Sigmoid colon (tissue), 4 donors: Measurements from ENCODE around the gene EHMT1.

Source experiments
- EP300 ChIP-seq, 4 donors: sonication (generic); formaldehyde crosslinking; IDR thresholded peaks; one replicate each; pipeline ENCODE4 v1.6.1; 2017; ENCODE audit warnings: antibody characterized with exemption in 4 of 4
- POLR2A ChIP-seq, 2 donors: fragments of 450-650 bp; IDR thresholded peaks; one replicate each; pipeline ENCODE4 v1.6.1; 2016; ENCODE audit warnings: antibody characterized with exemption in 2 of 2, mild to moderate bottlenecking in 2 of 2, moderate library complexity in 2 of 2
- POLR2AphosphoS5 ChIP-seq, 4 donors: sonication (generic); formaldehyde crosslinking; IDR thresholded peaks; one replicate each; pipeline ENCODE4 v1.6.1; 2017; ENCODE audit warnings: antibody characterized with exemption in 4 of 4
- TF ChIP-seq, protein P1 (sequence below), 4 experiments: fragments of 450-650 bp in 3 of 4; fragments of 200-600 bp in 1 of 4; IDR thresholded peaks; one replicate each; pipeline ENCODE4 v1.5.1; 2016 to 2019; ENCODE audit warnings: antibody characterized with exemption in 4 of 4, mild to moderate bottlenecking in 3 of 4, moderate library complexity in 2 of 4

DNA sequence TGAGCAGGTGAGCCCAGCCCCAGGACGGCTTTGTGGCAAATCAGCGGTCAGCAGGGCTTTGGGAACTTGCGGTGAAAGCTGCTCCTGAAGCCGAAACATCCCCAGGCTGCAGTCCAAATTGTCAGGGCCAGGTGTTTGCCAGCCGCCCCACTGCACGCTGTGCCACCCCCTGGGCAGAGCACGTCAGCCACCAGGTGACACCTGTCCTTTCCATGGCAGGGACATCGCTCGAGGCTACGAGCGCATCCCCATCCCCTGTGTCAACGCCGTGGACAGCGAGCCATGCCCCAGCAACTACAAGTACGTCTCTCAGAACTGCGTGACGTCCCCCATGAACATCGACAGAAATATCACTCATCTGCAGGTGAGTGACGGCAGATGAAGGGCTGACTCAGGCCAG, 194.4 kb downstream of the EHMT1 start:
- TF ChIP-seq, protein P1, sequence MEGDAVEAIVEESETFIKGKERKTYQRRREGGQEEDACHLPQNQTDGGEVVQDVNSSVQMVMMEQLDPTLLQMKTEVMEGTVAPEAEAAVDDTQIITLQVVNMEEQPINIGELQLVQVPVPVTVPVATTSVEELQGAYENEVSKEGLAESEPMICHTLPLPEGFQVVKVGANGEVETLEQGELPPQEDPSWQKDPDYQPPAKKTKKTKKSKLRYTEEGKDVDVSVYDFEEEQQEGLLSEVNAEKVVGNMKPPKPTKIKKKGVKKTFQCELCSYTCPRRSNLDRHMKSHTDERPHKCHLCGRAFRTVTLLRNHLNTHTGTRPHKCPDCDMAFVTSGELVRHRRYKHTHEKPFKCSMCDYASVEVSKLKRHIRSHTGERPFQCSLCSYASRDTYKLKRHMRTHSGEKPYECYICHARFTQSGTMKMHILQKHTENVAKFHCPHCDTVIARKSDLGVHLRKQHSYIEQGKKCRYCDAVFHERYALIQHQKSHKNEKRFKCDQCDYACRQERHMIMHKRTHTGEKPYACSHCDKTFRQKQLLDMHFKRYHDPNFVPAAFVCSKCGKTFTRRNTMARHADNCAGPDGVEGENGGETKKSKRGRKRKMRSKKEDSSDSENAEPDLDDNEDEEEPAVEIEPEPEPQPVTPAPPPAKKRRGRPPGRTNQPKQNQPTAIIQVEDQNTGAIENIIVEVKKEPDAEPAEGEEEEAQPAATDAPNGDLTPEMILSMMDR (IDR thresholded peaks at IDR 0.05): no peak
- TF ChIP-seq POLR2A (IDR thresholded peaks at IDR 0.05) (no peak), EP300 (IDR thresholded peaks at IDR 0.05) (no peak), POLR2AphosphoS5 (IDR thresholded peaks at IDR 0.05) (no peak)
